GM12892 (cell line): ENCODE measurements around the gene IRF2.

Experiments used
- POLR2A ChIP-seq: IDR thresholded peaks from 2 replicates; pipeline ENCODE4 v1.6.1; 2011; ENCODE audit warnings: low read depth, low read length, control low read depth
- POLR2AphosphoS5 ChIP-seq: IDR thresholded peaks from 2 replicates; pipeline ENCODE4 v1.6.1; 2011; ENCODE audit warnings: low read depth, low read length, control low read depth
- TAF1 ChIP-seq: IDR thresholded peaks from 2 replicates; pipeline ENCODE4 v1.6.1; 2011; ENCODE audit warnings: low read depth, mild to moderate bottlenecking, control low read depth, low read length, borderline replicate concordance

GRCh38 chr4:184406958-184407391 is 67.4 kb downstream of the IRF2 start:
- no peak for TF ChIP-seq POLR2A
- no peak for TF ChIP-seq POLR2AphosphoS5
- TF ChIP-seq TAF1 = no peak
